HG03103 (cell line): ENCODE measurements around the gene ABO.
"Not testable (repeated sequence)": the region's sequence is repeated elsewhere in the genome, so short reads cannot be mapped to it uniquely, and the experiment has no call there.

Experiments
- ATAC-seq: cut with Tn5 transposase; IDR thresholded peaks from one replicate; pipeline ENCODE4 v1.9.1; 2021; ENCODE audit warnings: low read depth; ENCODE audit not compliant: unreplicated experiment

ABO gene

GRCh38 chr9:133268335-133269056, 6.5 kb downstream of the ABO start:
- ATAC-seq = no peak

GRCh38 chr9:133264235-133264764, 10.7 kb downstream of the ABO start:
- ATAC-seq = no peak

- ATAC-seq = no peak
These were observed 11.4 kb downstream of the ABO start for GRCh38 chr9:133263557-133263956.

GRCh38 chr9:133262226-133262625, 12.8 kb downstream of the ABO start:
- no peak for ATAC-seq

GRCh38 chr9:133261753-133262120, 13.3 kb downstream of the ABO start:
- ATAC-seq = no peak

GRCh38 chr9:133261103-133261752, 13.8 kb downstream of the ABO start:
- ATAC-seq = no peak

GRCh38 chr9:133260334-133261102, 14.5 kb downstream of the ABO start:
- ATAC-seq = no peak

- ATAC-seq = no peak
These were observed 16.7 kb downstream of the ABO start for GRCh38 chr9:133258061-133259015.

GRCh38 chr9:133257465-133257956, 17.5 kb downstream of the ABO start:
- no peak for ATAC-seq

- no peak for ATAC-seq
These were observed 18.3 kb downstream of the ABO start for GRCh38 chr9:133256686-133257091.

GRCh38 chr9:133256136-133256461, 18.9 kb downstream of the ABO start:
- ATAC-seq = no peak

GRCh38 chr9:133255371-133256135, 19.4 kb downstream of the ABO start:
- no peak for ATAC-seq

- ATAC-seq = no peak
These were observed 20.5 kb downstream of the ABO start for GRCh38 chr9:133254471-133254870.

- ATAC-seq = no peak
These were observed 21.7 kb downstream of the ABO start for GRCh38 chr9:133253268-133253667.

GRCh38 chr9:133252301-133253020, 22.5 kb downstream of the ABO start:
- no peak for ATAC-seq

- no peak for ATAC-seq
These were observed 23.2 kb downstream of the ABO start for GRCh38 chr9:133251773-133252172.

GRCh38 chr9:133251221-133251620, 23.8 kb downstream of the ABO start:
- ATAC-seq = not testable (repeated sequence)

- ATAC-seq = no peak
These were observed 24.2 kb downstream of the ABO start for GRCh38 chr9:133250741-133251170.

- no peak for ATAC-seq
These were observed 25.7 kb downstream of the ABO start for GRCh38 chr9:133249337-133249736.
